HCT116 (cell line): ENCODE data around the gene FAM193A. TPM values are rescaled to one million over a fixed set of nuclear protein-coding genes. Genes with fewer than 3 reads are reported as not detected.
"Not testable (repeated sequence)": the region's sequence is repeated elsewhere in the genome, so short reads cannot be mapped to it uniquely, and the experiment has no call there.

ENCODE experiments used
- ATAC-seq: fragments of 200-7000 bp; cut with Tn5 transposase; 2 replicates; pipeline ENCODE4 v1.9.1; 2020; ENCODE audit warnings: mild to moderate bottlenecking, moderate library complexity
- BruUV-seq: library from RNA; stranded (reverse); fragments of 400-500 nt; replicated peaks from 2 replicates; lab custom pipeline; 2021; lab: Mats Ljungman, UMichigan
- CTCF ChIA-PET: fragments of 300-600 bp; sonication (Branson Sonifier 250); formaldehyde crosslinking; loops from one replicate; lab custom pipeline; 2021; ENCODE audit warnings: antibody characterized with exemption; lab: Charles Lee
- POLR2A ChIA-PET: fragments of 300-600, 350-600 bp; sonication (Branson Sonifier 250); formaldehyde crosslinking; loops from one replicate; lab custom pipeline; 2021; ENCODE audit warnings: antibody characterized with exemption; lab: Charles Lee
- RAD21 ChIA-PET, 2 experiments: fragments of 300-600 bp; sonication (Branson Sonifier 250); formaldehyde crosslinking; loops; one replicate each; lab custom pipeline; 2023; ENCODE audit warnings: low total read pairs in 2 of 2; ENCODE audit not compliant: uncharacterized antibody in 2 of 2, unreplicated experiment in 2 of 2, low non-redundant PET in 1 of 2; lab: Charles Lee
- DNase-seq: peaks from one replicate; pipeline ENCODE4 v3.0.0-alpha.2; 2010; ENCODE audit warnings: low read depth, low spot score
- H2AFZ ChIP-seq: fragments of 200-600 bp; shearing (Covaris generic), sonication (generic); 2 replicates; pipeline ENCODE4 v1.6.1; 2017; ENCODE audit warnings: low read depth, mixed run types, mixed read lengths, antibody characterized with exemption, low read length; ENCODE audit not compliant: poor library complexity, severe bottlenecking
- H3K27ac ChIP-seq: 2 replicates; pipeline ENCODE4 v1.5.1; 2012; ENCODE audit warnings: low read depth, low read length
- H3K27me3 ChIP-seq: fragments of 200-600 bp; sonication (generic); 2 replicates; pipeline ENCODE4 v1.6.1; 2016; ENCODE audit warnings: mixed run types, low read length, mixed read lengths; ENCODE audit not compliant: insufficient read depth
- H3K36me3 ChIP-seq, 2 experiments: fragments of 200-500 bp in 1 of 2; fragments of 200-600 bp in 1 of 2; sonication (Bioruptor generic) in 1 of 2; sonication (generic) in 1 of 2; 2 replicates each; pipeline versions ENCODE4 v1.5.1 to v1.6.1; 2014 to 2016; ENCODE audit warnings: low read length in 2 of 2, inconsistent platforms in 1 of 2, mixed read lengths in 1 of 2, mixed run types in 1 of 2; ENCODE audit not compliant: insufficient read depth in 2 of 2, control insufficient read depth in 1 of 2
- H3K4me1 ChIP-seq, 2 experiments: fragments of 200-600 bp in 1 of 2; sonication (generic) in 1 of 2; 2 replicates each; pipeline versions ENCODE4 v1.5.1 to v1.6.1; 2012 to 2017; ENCODE audit warnings: low read length in 2 of 2, inconsistent platforms in 1 of 2, mild to moderate bottlenecking in 1 of 2, mixed read lengths in 1 of 2, mixed run types in 1 of 2, moderate library complexity in 1 of 2; ENCODE audit not compliant: insufficient read depth in 2 of 2, control insufficient read depth in 1 of 2
- H3K4me2 ChIP-seq: fragments of 200-600 bp; sonication (generic); 2 replicates; pipeline ENCODE4 v1.6.1; 2017; ENCODE audit warnings: mixed run types, low read length, mixed read lengths
- H3K4me3 ChIP-seq, 2 experiments: fragments of 200-600 bp in 1 of 2; sonication (generic) in 1 of 2; replicated peaks in 1 of 2; 2 replicates each; pipeline ENCODE4 v1.5.1; 2011 to 2016; ENCODE audit warnings: low read length in 2 of 2, control low read depth in 1 of 2, low read depth in 1 of 2, mild to moderate bottlenecking in 1 of 2, mixed read lengths in 1 of 2, mixed run types in 1 of 2
- H3K79me2 ChIP-seq: fragments of 200-600 bp; sonication (generic); 2 replicates; pipeline ENCODE4 v1.6.1; 2017; ENCODE audit warnings: mild to moderate bottlenecking, mixed run types, low read length, moderate library complexity, mixed read lengths; ENCODE audit not compliant: insufficient read depth
- H3K9ac ChIP-seq: fragments of 200-600 bp; sonication (generic); 2 replicates; pipeline ENCODE4 v1.6.1; 2016; ENCODE audit warnings: low read length, mixed read lengths
- H3K9me2 ChIP-seq: fragments of 200-600 bp; sonication (generic), shearing (Covaris generic); 2 replicates; pipeline ENCODE4 v1.6.1; 2017; ENCODE audit warnings: mixed run types, mild to moderate bottlenecking, moderate library complexity; ENCODE audit not compliant: insufficient read depth
- H3K9me3 ChIP-seq, 2 experiments: fragments of 200-500 bp in 1 of 2; fragments of 200-600 bp in 1 of 2; sonication (Bioruptor generic) in 1 of 2; sonication (generic) in 1 of 2; 2 replicates each; pipeline ENCODE4 v1.6.1; 2014 to 2017; ENCODE audit warnings: low read length in 2 of 2, mixed read lengths in 2 of 2, inconsistent platforms in 1 of 2, low read depth in 1 of 2, mild to moderate bottlenecking in 1 of 2, mixed run types in 1 of 2, moderate library complexity in 1 of 2; ENCODE audit not compliant: control insufficient read depth in 1 of 2, insufficient read depth in 1 of 2
- H4K20me1 ChIP-seq: fragments of 200-600 bp; sonication (generic), shearing (Covaris generic); 2 replicates; pipeline ENCODE4 v1.6.1; 2017; ENCODE audit warnings: mixed run types, mild to moderate bottlenecking, moderate library complexity; ENCODE audit not compliant: insufficient read depth
- ATF3 ChIP-seq: IDR thresholded peaks from 2 replicates; pipeline ENCODE4 v1.6.1; 2012
- EZH2 ChIP-seq: fragments of 200-600 bp; sonication (generic); IDR thresholded peaks from 2 replicates; pipeline ENCODE4 v1.6.1; 2017; ENCODE audit warnings: antibody characterized with exemption, mixed run types
- EZH2phosphoT487 ChIP-seq: fragments of 200-600 bp; IDR thresholded peaks from 2 replicates; pipeline ENCODE4 v1.6.1; 2018; ENCODE audit warnings: antibody characterized with exemption, borderline replicate concordance
- JUND ChIP-seq: IDR thresholded peaks from 2 replicates; pipeline ENCODE4 v1.6.1; 2012
- POLR2A ChIP-seq: IDR thresholded peaks from 2 replicates; pipeline ENCODE4 v1.7.0; 2011; ENCODE audit warnings: borderline replicate concordance; ENCODE audit not compliant: insufficient read depth, insufficient read length; ENCODE audit errors: extremely low read depth
- POLR2AphosphoS5 ChIP-seq: IDR thresholded peaks from 2 replicates; pipeline ENCODE4 v1.6.1; 2011; ENCODE audit warnings: mild to moderate bottlenecking, low read depth, low read length, moderate library complexity
- RAD21 ChIP-seq: IDR thresholded peaks from 2 replicates; pipeline ENCODE4 v1.6.1; 2012; ENCODE audit warnings: low read depth, mild to moderate bottlenecking
- SIN3A ChIP-seq: IDR thresholded peaks from 2 replicates; pipeline ENCODE4 v1.6.1; 2012; ENCODE audit warnings: low read depth
- SP1 ChIP-seq: IDR thresholded peaks from 2 replicates; pipeline ENCODE4 v1.6.1; 2012; ENCODE audit warnings: low read depth
- TCF7L2 ChIP-seq: IDR thresholded peaks from 2 replicates; pipeline ENCODE4 v1.7.0; 2011; ENCODE audit warnings: borderline replicate concordance, inconsistent platforms; ENCODE audit not compliant: insufficient read depth, insufficient read length; ENCODE audit errors: extremely low read depth
- YY1 ChIP-seq: IDR thresholded peaks from 2 replicates; pipeline ENCODE4 v1.6.1; 2011; ENCODE audit warnings: low read length, low read depth, moderate library complexity, mild to moderate bottlenecking; ENCODE audit not compliant: insufficient replicate concordance; ENCODE audit errors: extremely low read depth
- ZFX ChIP-seq: fragments of 450-650 bp; IDR thresholded peaks from 2 replicates; pipeline ENCODE4 v1.6.1; 2017
- intact Hi-C: fragments of 100-400 bp; cut with micrococcal nuclease; formaldehyde crosslinking; loops from 2 replicates; pipeline ENCODE4 v1.10.0; 2022
- total RNA-seq: library from RNA; stranded (reverse); gene quantifications from one replicate; pipeline ENCODE4 v1.2.1, GENCODE V29; 2021; ENCODE audit not compliant: unreplicated experiment
- TF ChIP-seq, protein P1 (sequence below): IDR thresholded peaks from 2 replicates; pipeline ENCODE4 v1.6.1; 2012; ENCODE audit warnings: low read depth

Gene FAM193A
- total RNA-seq, 1 experiment from 2014 or later = 15.7 TPM

GRCh38 chr4:2591189-2591588 lies 54.7 kb downstream of the FAM193A start:
- ChIA-PET RAD21 (no interaction called here), CTCF (no interaction called here), POLR2A (no interaction called here)
- no peaks in the 10 kb centered on the region for H4K20me1 ChIP-seq
- H2AFZ ChIP-seq = no peak overlapping the region
- BruUV-seq = no TSS peak
- DNase-seq (no peak), ATAC-seq (no peak; the same call in 1 of the 2 replicates)
- intact Hi-C loops = no loop called here
- no peaks in the 10 kb centered on the region for H3K36me3 ChIP-seq
- H3K79me2 ChIP-seq = peaks cover 94% of the 10 kb centered on the region
- H3K9ac ChIP-seq = no peak overlapping the region
- H3K9me2 ChIP-seq = no peaks in the 10 kb centered on the region
- no peaks in the 10 kb centered on the region for H3K9me3 ChIP-seq
- no peaks in the 10 kb centered on the region for H3K27me3 ChIP-seq
- no peak for TF ChIP-seq YY1
- TF ChIP-seq ATF3 = no peak
- TF ChIP-seq, protein P1, sequence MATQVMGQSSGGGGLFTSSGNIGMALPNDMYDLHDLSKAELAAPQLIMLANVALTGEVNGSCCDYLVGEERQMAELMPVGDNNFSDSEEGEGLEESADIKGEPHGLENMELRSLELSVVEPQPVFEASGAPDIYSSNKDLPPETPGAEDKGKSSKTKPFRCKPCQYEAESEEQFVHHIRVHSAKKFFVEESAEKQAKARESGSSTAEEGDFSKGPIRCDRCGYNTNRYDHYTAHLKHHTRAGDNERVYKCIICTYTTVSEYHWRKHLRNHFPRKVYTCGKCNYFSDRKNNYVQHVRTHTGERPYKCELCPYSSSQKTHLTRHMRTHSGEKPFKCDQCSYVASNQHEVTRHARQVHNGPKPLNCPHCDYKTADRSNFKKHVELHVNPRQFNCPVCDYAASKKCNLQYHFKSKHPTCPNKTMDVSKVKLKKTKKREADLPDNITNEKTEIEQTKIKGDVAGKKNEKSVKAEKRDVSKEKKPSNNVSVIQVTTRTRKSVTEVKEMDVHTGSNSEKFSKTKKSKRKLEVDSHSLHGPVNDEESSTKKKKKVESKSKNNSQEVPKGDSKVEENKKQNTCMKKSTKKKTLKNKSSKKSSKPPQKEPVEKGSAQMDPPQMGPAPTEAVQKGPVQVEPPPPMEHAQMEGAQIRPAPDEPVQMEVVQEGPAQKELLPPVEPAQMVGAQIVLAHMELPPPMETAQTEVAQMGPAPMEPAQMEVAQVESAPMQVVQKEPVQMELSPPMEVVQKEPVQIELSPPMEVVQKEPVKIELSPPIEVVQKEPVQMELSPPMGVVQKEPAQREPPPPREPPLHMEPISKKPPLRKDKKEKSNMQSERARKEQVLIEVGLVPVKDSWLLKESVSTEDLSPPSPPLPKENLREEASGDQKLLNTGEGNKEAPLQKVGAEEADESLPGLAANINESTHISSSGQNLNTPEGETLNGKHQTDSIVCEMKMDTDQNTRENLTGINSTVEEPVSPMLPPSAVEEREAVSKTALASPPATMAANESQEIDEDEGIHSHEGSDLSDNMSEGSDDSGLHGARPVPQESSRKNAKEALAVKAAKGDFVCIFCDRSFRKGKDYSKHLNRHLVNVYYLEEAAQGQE = no peak
- no peak for TF ChIP-seq SP1
- TF ChIP-seq SIN3A = no peak
- TF ChIP-seq EZH2 = no peak
- no peak for TF ChIP-seq POLR2AphosphoS5
- no peak for TF ChIP-seq ZFX
- TF ChIP-seq POLR2A = no peak
- TF ChIP-seq RAD21 = no peak
- TF ChIP-seq TCF7L2 = no peak
- TF ChIP-seq EZH2phosphoT487 = no peak
- no peak for TF ChIP-seq JUND
- no peak overlapping the region for H3K27ac ChIP-seq
- no peak overlapping the region for H3K4me3 ChIP-seq
- no peaks in the 10 kb centered on the region for H3K4me1 ChIP-seq
- H3K4me2 ChIP-seq = no peak overlapping the region

GRCh38 chr4:2592014-2592413 lies 55.6 kb downstream of the FAM193A start:
- H3K9me3 ChIP-seq, H3K9ac ChIP-seq, H3K4me2 ChIP-seq, ATAC-seq, H3K36me3 ChIP-seq, H3K4me3 ChIP-seq, H3K4me1 ChIP-seq, CTCF ChIA-PET, H3K9me2 ChIP-seq, H4K20me1 ChIP-seq, POLR2A ChIA-PET, BruUV-seq, H3K27ac ChIP-seq, intact Hi-C loops, H3K27me3 ChIP-seq, H2AFZ ChIP-seq, RAD21 ChIA-PET, DNase-seq: not testable (repeated sequence)
- H3K79me2 ChIP-seq = peaks cover 94% of the 10 kb centered on the region
